ENCODE data around the gene VAMP7. TPM values are rescaled to one million over a fixed set of nuclear protein-coding genes. Genes with fewer than 3 reads are reported as not detected.
A peak's percentile ranks its signal among the peaks of the same experiment; 100 is the strongest.

The VAMP7 gene
- total and polyA plus RNA-seq, 9 of the 15 experiments (the other 6 are each of a cell fraction or from before 2014, with no cell fraction given), result 38.4 to 100 (median 67.7) TPM

DNA sequence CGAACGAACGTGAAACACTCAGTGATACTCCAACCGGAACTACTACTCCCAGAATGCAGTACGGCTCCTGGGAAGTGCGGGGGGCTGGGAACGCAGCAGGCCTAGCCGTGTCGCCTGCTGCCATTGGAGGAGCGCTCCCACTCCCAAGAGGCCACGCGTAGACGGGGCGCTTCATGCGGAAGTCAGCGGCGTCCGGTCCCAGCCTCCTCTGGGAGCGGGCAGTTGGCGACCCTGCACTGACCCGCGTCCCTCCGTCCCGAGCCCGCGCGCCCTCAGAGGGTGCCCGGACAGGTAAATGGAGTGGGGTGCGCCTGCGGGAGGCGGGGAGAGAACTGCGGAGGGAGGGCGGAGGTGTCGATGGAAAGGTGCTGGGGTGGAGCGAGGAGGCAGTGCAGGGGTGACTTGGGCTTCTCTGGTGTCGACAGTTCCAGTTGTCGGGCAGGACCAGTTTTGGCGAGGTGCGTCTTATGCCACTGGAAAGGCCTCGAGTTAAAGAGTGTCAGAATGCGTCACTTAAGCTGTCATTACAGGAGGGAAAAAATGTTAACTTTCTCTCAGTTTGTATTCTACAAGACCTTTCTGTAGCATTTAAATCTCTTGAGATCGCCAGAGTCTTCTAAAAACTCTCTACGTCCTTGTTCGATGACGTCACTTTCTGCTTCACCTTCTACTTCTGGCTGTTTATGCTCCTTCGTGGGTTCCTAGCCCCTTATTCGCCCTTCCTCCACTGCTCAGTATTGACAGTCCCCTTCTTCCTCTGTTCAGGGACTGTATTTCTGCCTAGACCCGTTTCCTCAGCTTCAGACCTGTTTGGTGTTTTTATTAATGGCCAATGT lies at the start of gene VAMP7 (continued):
- no peak for TF ChIP-seq IFI16 (CRISPR knock-in tag; IDR thresholded peaks at IDR 0.05)
- TF ChIP-seq, protein P1, sequence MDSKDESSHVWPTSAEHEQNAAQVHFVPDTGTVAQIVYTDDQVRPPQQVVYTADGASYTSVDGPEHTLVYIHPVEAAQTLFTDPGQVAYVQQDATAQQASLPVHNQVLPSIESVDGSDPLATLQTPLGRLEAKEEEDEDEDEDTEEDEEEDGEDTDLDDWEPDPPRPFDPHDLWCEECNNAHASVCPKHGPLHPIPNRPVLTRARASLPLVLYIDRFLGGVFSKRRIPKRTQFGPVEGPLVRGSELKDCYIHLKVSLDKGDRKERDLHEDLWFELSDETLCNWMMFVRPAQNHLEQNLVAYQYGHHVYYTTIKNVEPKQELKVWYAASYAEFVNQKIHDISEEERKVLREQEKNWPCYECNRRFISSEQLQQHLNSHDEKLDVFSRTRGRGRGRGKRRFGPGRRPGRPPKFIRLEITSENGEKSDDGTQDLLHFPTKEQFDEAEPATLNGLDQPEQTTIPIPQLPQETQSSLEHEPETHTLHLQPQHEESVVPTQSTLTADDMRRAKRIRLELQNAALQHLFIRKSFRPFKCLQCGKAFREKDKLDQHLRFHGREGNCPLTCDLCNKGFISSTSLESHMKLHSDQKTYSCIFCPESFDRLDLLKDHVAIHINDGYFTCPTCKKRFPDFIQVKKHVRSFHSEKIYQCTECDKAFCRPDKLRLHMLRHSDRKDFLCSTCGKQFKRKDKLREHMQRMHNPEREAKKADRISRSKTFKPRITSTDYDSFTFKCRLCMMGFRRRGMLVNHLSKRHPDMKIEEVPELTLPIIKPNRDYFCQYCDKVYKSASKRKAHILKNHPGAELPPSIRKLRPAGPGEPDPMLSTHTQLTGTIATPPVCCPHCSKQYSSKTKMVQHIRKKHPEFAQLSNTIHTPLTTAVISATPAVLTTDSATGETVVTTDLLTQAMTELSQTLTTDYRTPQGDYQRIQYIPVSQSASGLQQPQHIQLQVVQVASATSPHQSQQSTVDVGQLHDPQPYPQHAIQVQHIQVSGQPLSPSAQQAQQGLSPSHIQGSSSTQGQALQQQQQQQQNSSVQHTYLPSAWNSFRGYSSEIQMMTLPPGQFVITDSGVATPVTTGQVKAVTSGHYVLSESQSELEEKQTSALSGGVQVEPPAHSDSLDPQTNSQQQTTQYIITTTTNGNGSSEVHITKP (IDR thresholded peaks at IDR 0.05; ENCODE audit: partially characterized antibody), result peak; percentile 78
- TF ChIP-seq MTA1 (IDR thresholded peaks at IDR 0.05; ENCODE audit: borderline replicate concordance), result peak; percentile 83
- peak; percentile 61; the same call in 1 of the 2 replicates for TF ChIP-seq HDAC2 (IDR thresholded peaks at IDR 0.05)
- TF ChIP-seq BRD4 (IDR thresholded peaks at IDR 0.05), result no peak
- TF ChIP-seq, protein P2, sequence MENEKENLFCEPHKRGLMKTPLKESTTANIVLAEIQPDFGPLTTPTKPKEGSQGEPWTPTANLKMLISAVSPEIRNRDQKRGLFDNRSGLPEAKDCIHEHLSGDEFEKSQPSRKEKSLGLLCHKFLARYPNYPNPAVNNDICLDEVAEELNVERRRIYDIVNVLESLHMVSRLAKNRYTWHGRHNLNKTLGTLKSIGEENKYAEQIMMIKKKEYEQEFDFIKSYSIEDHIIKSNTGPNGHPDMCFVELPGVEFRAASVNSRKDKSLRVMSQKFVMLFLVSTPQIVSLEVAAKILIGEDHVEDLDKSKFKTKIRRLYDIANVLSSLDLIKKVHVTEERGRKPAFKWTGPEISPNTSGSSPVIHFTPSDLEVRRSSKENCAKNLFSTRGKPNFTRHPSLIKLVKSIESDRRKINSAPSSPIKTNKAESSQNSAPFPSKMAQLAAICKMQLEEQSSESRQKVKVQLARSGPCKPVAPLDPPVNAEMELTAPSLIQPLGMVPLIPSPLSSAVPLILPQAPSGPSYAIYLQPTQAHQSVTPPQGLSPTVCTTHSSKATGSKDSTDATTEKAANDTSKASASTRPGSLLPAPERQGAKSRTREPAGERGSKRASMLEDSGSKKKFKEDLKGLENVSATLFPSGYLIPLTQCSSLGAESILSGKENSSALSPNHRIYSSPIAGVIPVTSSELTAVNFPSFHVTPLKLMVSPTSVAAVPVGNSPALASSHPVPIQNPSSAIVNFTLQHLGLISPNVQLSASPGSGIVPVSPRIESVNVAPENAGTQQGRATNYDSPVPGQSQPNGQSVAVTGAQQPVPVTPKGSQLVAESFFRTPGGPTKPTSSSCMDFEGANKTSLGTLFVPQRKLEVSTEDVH (IDR thresholded peaks at IDR 0.05; ENCODE audit: low read depth, partially characterized antibody), result peak; percentile 66
- TF ChIP-seq MYC (IDR thresholded peaks at IDR 0.05; ENCODE audit: low read depth, low read length), result peak; percentile 52; the same call in 1 of the 2 replicates
- TF ChIP-seq MYC (CRISPR knock-in tag; IDR thresholded peaks at IDR 0.05; ENCODE audit: borderline replicate concordance, low read depth), result no peak; the same call in 1 of the 2 replicates
- TF ChIP-seq JUN (IDR thresholded peaks at IDR 0.05; ENCODE audit: borderline replicate concordance, low read depth, low read length), result peak; percentile 88
- TF ChIP-seq JUN (CRISPR knock-in tag; IDR thresholded peaks at IDR 0.05; ENCODE audit: borderline replicate concordance), result 0 out of 2 replicates have a peak, but pooled peaks have one; percentile 31
- TF ChIP-seq CREM (IDR thresholded peaks at IDR 0.05; ENCODE audit: low read depth), result peak; percentile 91
- TF ChIP-seq NFIC (IDR thresholded peaks at IDR 0.05), result peak; percentile 52
- TF ChIP-seq, protein P3, sequence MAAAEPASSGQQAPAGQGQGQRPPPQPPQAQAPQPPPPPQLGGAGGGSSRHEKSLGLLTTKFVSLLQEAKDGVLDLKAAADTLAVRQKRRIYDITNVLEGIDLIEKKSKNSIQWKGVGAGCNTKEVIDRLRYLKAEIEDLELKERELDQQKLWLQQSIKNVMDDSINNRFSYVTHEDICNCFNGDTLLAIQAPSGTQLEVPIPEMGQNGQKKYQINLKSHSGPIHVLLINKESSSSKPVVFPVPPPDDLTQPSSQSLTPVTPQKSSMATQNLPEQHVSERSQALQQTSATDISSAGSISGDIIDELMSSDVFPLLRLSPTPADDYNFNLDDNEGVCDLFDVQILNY (CRISPR knock-in tag; IDR thresholded peaks at IDR 0.05), result no peak
- no peak for TF ChIP-seq ZNF311 (CRISPR knock-in tag; IDR thresholded peaks at IDR 0.05)
- no peak for TF ChIP-seq HOXB6 (CRISPR knock-in tag; IDR thresholded peaks at IDR 0.05; ENCODE audit: borderline replicate concordance)
- 0 out of 2 replicates have a peak, but pooled peaks have one; percentile 14 for TF ChIP-seq LARP7 (IDR thresholded peaks at IDR 0.05)
- TF ChIP-seq CBFB (CRISPR knock-in tag; IDR thresholded peaks at IDR 0.05), result no peak
- TF ChIP-seq, protein P4, sequence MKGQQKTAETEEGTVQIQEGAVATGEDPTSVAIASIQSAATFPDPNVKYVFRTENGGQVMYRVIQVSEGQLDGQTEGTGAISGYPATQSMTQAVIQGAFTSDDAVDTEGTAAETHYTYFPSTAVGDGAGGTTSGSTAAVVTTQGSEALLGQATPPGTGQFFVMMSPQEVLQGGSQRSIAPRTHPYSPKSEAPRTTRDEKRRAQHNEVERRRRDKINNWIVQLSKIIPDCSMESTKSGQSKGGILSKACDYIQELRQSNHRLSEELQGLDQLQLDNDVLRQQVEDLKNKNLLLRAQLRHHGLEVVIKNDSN (CRISPR knock-in tag; IDR thresholded peaks at IDR 0.05), result peak; percentile 37; the same call in 1 of the 2 replicates
- peak; percentile 59 for TF ChIP-seq SMAD1 (IDR thresholded peaks at IDR 0.05; ENCODE audit: low read depth, low read length, partially characterized antibody)
- TF ChIP-seq ZNF212 (CRISPR knock-in tag; IDR thresholded peaks at IDR 0.05), result no peak
- peak; percentile 84 for TF ChIP-seq CREB1 (IDR thresholded peaks at IDR 0.05)
- peak; percentile 84 for TF ChIP-seq CREB1 (CRISPR knock-in tag; IDR thresholded peaks at IDR 0.05)
